Measurements from ENCODE around the gene TRIM46.
"Not testable (repeated sequence)": the region's sequence is repeated elsewhere in the genome, so short reads cannot be mapped to it uniquely, and the experiment has no call there.

The TRIM46 gene

DNA sequence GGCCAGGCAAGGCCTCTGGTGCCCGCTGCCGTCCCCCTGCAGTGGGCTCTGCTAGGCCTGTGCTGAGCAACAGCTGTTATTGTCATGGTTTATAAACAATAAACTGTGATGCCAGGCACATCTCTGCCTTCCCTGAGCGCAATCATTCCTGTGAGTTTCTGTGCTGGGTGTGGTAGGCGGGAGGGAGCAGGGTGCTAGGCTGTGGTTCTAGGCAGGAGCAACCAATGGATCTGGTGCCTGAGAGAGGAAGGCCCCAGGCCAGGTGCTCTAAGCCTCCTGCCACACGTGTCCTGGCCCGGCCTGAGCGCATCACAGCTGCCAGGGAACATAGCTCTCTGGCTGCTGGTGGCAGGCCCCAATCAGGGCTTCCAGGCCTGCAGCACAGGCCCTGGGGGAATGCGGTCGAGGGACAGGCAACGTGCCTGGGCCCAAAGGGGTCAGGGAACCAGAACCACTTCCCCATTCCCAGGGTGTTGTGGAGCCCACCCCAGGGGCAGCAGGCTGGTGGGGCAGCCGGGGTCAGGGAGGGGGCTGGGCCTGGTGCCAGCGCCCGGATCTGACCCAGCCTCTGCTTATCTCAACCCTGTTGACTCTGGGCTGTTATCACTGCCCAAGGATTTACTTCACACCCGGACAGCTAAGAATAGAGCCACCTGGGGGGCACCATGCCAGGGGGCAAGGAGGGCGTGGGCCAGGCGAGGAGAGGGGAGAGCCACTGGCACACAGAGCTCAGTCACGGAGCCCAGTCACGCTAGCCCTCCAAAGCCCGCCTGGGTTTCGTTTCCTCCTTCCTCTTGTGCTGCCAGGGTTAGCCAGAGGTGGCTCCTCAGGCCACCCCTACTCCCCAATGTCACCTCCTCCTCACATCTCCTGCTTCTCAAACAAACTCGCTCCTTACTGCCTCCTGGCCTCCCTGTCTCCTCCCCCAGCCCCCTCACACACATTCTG is 11.5 kb downstream of the TRIM46 start:
- no peaks in the 10 kb centered on the region for H3K9me3 ChIP-seq (ENCODE audit: control insufficient read depth, insufficient read depth, low read length)
- H3K4me1 ChIP-seq (ENCODE audit: insufficient read depth, low read length), result peaks cover 13% of the 10 kb centered on the region; the same call in 1 of the 2 replicates
- H3K9ac ChIP-seq (ENCODE audit: low read depth, low read length), result no peak overlapping the region

DNA sequence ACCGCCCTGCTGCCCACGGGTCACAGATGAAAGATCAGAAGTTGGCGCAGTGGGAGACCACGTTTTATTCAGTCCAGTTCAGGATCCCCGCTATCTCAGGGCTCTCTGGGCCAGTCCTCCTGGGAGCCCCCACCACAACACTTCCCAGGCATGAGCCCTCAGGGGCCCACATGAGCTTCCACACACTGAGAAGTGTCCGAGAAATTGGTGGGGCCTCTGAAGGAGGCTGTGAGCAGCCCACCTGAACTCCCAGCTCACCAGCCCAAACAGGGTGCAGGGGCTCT is 12.1 kb downstream of the TRIM46 start:
- Histone ChIP-seq H3K9me3 (ENCODE audit: control insufficient read depth, insufficient read depth, low read length) (no peaks in the 10 kb centered on the region), H3K36me3 (ENCODE audit: insufficient read depth, low read length) (no peaks in the 10 kb centered on the region), H3K9ac (ENCODE audit: low read depth, low read length) (no peak overlapping the region), H3K4me1 (ENCODE audit: insufficient read depth, low read length) (peaks cover 13% of the 10 kb centered on the region; the same call in 1 of the 2 replicates)

More for the DNA sequence above, 11.5 kb downstream of the TRIM46 start:
- no peaks in the 10 kb centered on the region for H3K36me3 ChIP-seq (ENCODE audit: insufficient read depth, low read length)

DNA sequence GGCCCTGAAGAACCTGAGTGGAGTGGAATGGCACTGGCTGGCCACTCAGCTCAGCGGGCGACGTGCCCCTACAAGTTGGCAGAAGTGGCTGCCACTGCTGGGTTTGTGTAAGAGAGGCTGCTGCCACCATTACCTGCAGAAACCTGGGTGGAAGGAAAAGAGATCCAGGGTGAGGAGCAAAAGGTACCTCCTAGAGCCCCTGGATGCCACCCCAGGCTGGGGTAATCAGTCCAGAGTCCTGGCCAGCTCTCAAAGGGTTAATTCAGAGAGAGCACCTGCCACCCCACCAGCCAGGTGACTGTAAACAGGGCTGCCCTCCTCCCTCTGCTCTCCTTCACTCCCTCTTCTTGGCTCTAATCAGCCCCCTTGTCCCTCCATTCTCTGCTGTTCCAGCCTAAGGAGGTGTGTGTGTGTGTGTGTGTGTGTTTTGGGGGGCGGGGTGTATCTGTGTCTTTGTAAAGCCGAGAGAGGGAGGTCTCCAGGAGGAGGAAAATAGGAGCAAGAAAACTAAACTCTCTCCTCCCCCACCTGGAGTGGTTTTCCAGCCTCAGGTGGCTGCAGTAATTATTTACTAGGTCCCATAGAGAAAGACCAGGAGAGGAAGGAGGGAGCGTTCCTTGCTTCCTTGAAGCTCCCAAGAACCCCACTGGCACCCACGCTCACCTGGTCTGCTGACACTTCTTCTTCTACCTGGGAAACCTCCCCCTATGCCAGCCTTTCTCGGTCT is 12.6 kb downstream of the TRIM46 start:
- Histone ChIP-seq H3K9me3 (ENCODE audit: control insufficient read depth, insufficient read depth, low read length) (no peaks in the 10 kb centered on the region), H3K36me3 (ENCODE audit: insufficient read depth, low read length) (no peaks in the 10 kb centered on the region), H3K9ac (ENCODE audit: low read depth, low read length) (no peak overlapping the region), H3K4me1 (ENCODE audit: insufficient read depth, low read length) (peaks cover 13% of the 10 kb centered on the region; the same call in 1 of the 2 replicates)

DNA sequence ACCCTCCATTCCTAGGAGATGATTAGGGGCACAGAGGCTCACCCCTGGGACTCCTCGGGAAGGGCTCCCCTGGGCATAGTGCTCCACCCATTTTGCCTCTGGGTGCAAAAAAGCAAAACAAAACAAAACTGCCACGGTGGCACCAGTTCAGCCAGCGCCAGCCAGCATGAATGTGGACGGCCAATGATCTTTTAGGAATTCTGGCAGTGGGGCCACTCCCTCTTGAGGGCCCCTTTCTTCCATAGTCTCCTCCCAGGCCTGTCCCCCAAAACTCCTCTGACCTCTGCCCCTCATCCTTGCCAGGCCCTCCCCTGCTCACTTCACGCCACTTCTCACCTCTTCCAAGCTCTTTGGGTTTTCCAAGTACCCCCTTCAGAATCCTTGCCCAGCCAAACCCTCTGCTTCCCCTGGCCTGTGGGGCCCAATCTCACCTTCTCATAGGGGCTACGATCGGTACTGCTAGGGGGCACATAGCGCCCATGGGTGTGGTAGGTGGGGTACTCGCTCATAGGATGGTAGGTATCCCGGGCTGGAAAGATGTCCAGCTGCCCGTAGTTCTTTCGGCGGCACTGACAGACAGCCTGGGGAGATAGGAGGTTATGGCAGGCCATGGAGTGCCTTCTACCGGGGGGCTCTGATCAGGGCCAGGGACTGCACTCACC is 13.3 kb downstream of the TRIM46 start:
- H3K9me3 ChIP-seq (ENCODE audit: control insufficient read depth, insufficient read depth, low read length), result no peaks in the 10 kb centered on the region
- peaks cover 13% of the 10 kb centered on the region; the same call in 1 of the 2 replicates for H3K4me1 ChIP-seq (ENCODE audit: insufficient read depth, low read length)
- H3K36me3 ChIP-seq (ENCODE audit: insufficient read depth, low read length), result no peaks in the 10 kb centered on the region
- H3K9ac ChIP-seq (ENCODE audit: low read depth, low read length), result no peak overlapping the region

DNA sequence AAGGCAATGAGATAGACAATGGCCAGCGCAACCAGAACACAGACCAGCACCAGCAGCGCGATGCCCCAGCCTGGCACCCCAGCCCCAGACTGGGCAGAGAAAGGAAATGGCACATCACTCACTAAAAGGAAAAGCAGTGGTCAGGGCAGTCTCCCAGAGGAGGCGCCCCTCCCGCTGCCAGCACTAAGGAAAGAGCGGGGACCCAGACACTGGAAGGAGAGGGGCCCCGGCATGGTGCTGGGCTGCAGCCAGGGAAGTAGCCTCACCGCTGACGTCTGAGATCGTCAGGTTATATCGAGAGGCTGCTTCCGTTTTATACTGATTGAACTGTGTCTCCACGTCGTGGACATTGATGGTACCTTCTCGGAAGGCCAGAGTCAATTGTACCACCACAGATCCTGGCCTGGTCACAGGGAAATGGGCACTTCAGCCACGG is 13.8 kb downstream of the TRIM46 start:
- no peaks in the 10 kb centered on the region for H3K36me3 ChIP-seq (ENCODE audit: insufficient read depth, low read length)
- no peaks in the 10 kb centered on the region for H3K9me3 ChIP-seq (ENCODE audit: control insufficient read depth, insufficient read depth, low read length)
- no peak overlapping the region for H3K9ac ChIP-seq (ENCODE audit: low read depth, low read length)
- peaks cover 14% of the 10 kb centered on the region; the same call in 1 of the 2 replicates for H3K4me1 ChIP-seq (ENCODE audit: insufficient read depth, low read length)

DNA sequence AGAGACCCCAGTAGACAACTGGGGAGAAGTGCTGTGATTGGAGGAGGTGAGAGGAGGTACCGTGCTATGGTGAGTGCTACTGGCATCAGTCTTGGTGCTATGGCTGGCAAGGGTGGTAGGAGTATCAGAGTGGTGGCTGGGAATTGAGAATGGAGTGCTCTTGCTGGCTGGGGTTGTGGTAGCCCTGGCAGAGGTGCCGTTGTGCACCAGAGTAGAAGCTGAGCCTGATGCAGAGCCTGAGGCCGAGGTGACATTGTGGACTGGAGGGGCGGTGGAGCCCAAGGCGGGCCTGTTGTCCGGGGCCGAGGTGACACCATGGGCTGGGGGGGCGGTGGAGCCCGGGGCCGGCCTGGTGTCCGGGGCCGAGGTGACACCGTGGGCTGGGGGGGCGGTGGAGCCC is 14.6 kb downstream of the TRIM46 start:
- peaks cover 16% of the 10 kb centered on the region; the same call in 1 of the 2 replicates for H3K4me1 ChIP-seq (ENCODE audit: insufficient read depth, low read length)
- H3K9me3 ChIP-seq (ENCODE audit: control insufficient read depth, insufficient read depth, low read length), result no peaks in the 10 kb centered on the region

DNA sequence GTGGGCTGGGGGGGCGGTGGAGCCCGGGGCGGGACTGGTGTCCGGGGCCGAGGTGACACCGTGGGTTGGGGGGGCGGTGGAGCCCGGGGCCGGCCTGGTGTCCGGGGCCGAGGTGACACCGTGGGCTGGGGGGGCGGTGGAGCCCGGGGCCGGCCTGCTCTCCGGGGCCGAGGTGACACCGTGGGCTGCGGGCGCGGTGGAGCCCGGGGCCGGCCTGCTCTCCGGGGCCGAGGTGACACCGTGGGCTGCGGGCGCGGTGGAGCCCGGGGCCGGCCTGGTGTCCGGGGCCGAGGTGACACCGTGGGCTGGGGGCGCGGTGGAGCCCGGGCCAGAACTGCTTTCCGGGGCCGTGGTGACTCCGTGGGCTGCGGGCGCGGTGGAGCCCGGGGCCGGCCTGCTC is 16.3 kb downstream of the TRIM46 start:
- H3K36me3 ChIP-seq (ENCODE audit: insufficient read depth, low read length); H3K9me3 ChIP-seq (ENCODE audit: control insufficient read depth, insufficient read depth, low read length); H3K9ac ChIP-seq (ENCODE audit: low read depth, low read length): not testable (repeated sequence)
- H3K4me1 ChIP-seq (ENCODE audit: insufficient read depth, low read length), result peaks cover 16% of the 10 kb centered on the region; the same call in 1 of the 2 replicates

More for the DNA sequence above, 14.6 kb downstream of the TRIM46 start:
- Histone ChIP-seq H3K36me3 (ENCODE audit: insufficient read depth, low read length) (no peaks in the 10 kb centered on the region), H3K9ac (ENCODE audit: low read depth, low read length) (no peak overlapping the region)

DNA sequence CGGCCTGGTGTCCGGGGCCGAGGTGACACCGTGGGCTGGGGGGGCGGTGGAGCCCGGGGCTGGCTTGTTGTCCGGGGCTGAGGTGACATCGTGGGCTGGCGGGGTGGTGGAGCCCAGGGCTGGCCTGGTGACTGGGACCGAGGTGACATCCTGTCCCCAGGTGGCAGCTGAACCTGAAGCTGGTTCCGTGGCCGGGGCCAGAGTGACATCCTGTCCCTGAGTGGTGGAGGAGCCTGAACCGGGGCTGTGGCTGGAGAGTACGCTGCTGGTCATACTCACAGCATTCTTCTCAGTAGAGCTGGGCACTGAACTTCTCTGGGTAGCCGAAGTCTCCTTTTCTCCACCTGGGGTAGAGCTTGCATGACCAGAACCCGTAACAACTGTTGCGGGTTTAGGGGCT is 18.3 kb downstream of the TRIM46 start:
- Histone ChIP-seq H3K36me3 (ENCODE audit: insufficient read depth, low read length) (0 out of 2 replicates have a peak, but pooled peaks cover 4% of the 10 kb centered on the region), H3K4me1 (ENCODE audit: insufficient read depth, low read length) (peaks cover 8% of the 10 kb centered on the region), H3K9ac (ENCODE audit: low read depth, low read length) (no peak overlapping the region), H3K9me3 (ENCODE audit: control insufficient read depth, insufficient read depth, low read length) (no peaks in the 10 kb centered on the region)

DNA sequence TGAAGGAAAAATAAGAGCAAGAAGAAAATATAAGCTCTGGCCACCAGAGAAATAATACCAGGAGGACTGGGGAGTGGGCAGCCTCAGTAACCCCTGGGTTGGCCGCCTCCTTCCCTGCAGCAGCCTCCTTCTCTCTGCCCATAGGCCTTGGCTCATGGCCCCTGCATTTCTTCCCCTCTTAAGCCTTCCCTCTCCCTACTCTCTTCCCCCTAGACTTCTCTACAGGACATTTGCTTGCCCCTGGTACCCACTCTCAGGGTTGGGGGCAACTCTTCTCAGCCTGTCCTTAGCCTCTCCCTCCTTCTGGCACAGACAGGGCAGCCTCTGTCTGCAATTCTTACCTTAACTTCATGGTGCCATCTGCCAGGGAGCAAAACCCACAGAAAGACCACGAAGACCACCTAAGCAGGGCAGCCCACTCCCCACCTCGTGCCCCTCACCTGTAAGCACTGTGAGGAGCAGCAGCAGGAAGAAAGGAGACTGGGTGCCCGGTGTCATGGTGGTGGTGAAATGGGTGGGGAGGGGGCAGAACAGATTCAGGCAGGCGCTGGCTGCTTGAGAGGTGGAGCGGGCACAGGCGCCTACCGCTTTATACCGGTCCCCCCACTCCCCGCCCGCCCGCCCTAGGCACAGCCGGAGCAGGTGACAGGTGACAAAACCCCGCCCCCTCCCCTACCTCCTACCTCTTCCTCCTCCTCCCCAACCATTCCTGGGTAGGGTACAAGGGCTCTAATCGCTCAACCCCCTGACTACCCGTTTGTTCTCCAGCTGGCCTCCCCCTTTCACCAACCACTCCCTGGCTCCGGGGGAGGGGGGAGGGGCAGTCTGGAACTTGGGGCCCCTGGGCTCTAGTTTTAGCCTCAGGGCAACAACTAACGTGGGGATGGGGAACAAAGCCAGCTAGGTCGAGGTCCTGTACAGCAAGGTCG is 19.0 kb downstream of the TRIM46 start:
- no peaks in the 10 kb centered on the region for H3K9me3 ChIP-seq (ENCODE audit: control insufficient read depth, insufficient read depth, low read length)
- H3K4me1 ChIP-seq (ENCODE audit: insufficient read depth, low read length), result peaks cover 15% of the 10 kb centered on the region
- H3K36me3 ChIP-seq (ENCODE audit: insufficient read depth, low read length), result peaks cover 10% of the 10 kb centered on the region
- peak overlapping the region; percentile 73 for H3K9ac ChIP-seq (ENCODE audit: low read depth, low read length)

DNA sequence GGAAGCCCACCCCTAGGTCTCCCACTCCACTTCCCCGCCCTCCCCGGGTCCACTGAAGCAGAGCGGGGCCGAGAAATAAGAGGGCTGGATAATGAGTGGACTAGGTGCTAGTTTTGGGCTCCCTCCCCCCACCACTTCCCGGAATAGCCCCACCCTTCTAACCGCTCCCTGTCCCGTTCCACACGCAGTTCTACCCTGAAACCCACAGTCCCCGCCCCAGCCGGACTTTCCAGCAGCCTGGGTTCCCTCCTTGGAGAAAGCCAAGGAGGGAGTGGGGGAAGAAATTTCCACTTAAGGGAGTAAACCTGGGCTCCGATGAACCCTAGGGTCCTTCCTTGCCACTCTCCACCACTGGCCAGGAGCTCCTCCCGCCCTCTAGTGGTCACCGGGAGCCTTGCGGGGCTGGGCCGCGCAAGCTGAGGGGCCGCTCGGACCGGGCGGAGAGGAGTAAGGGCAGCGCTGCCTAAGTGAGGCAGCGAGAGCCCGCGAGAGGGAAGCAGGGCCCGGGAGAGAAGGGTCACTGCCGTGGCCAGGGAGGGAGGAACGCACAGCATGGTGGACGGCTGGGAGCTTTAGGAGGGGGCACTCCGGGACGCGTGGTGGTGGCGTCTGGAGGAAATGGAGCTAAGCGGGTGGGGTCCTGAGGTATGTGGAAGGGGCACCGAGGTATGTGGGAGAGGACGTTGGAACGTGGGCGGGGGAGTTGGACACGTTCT is 19.8 kb downstream of the TRIM46 start:
- Histone ChIP-seq H3K9me3 (ENCODE audit: control insufficient read depth, insufficient read depth, low read length) (no peaks in the 10 kb centered on the region), H3K4me1 (ENCODE audit: insufficient read depth, low read length) (peaks cover 16% of the 10 kb centered on the region), H3K9ac (ENCODE audit: low read depth, low read length) (peak overlapping the region; percentile 73), H3K36me3 (ENCODE audit: insufficient read depth, low read length) (peaks cover 18% of the 10 kb centered on the region)

DNA sequence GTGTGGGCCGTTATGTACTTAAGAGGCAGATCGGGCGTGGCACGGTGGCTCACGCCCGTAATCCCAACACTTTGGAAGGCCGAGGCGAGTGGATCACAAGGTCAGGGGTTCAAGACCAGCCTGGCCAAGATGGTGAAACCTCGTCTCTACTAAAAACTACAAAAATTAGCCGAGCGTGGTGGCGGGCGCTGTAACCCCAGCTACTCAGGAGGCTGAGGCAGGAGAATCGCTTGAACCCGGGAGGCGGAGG is 20.3 kb downstream of the TRIM46 start:
- Histone ChIP-seq H3K9ac (ENCODE audit: low read depth, low read length) (peak overlapping the region; percentile 73), H3K4me1 (ENCODE audit: insufficient read depth, low read length) (peaks cover 16% of the 10 kb centered on the region), H3K36me3 (ENCODE audit: insufficient read depth, low read length) (peaks cover 20% of the 10 kb centered on the region)
- H3K9me3 ChIP-seq (ENCODE audit: control insufficient read depth, insufficient read depth, low read length), result not testable (repeated sequence)

DNA sequence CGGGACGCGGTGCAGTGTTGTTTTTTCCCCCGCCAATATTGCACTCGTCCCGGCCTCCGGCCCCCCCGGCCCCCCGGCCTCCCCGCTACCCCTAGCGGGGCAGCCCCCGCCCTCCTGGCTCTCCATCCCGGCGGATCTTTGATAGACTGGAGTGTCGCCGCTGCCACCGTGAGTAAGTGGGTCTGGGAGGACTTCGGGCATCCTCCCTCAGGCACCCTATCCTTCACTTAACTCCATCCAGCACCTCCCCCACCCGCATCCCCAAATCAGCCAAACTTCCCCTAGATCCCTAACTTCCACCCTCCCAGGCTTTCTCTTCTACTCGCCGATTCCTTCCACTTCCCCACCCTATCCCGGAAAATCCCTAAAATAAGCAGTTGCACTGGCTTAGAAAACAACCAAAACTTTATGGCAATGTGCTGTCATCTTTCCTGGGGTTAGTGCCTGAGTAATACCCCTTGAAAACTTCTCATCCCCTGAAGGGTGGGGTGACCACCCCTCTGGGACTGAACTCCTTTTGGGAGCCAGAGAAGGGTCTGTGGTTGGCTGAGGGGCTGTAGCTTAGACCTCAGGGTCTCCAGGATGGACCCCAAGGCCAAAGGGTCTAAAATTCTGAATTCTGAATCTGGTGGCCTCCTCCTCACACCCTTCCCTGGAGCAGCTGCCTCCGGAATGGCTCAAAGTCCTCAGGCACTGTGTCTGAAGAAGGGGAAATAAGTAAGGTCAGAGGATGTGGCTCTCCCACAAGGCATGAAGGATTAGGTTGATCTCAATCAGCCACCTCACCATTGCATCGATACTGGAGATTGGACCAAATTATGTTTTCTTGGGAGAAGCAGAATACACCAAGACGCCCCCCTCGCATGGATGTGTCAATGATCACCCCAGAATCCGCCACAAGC is 21.8 kb downstream of the TRIM46 start:
- peak overlapping the region; percentile 73 for H3K9ac ChIP-seq (ENCODE audit: low read depth, low read length)
- H3K36me3 ChIP-seq (ENCODE audit: insufficient read depth, low read length), result peaks cover 26% of the 10 kb centered on the region

More for the DNA sequence above, 21.8 kb downstream of the TRIM46 start:
- no peaks in the 10 kb centered on the region for H3K9me3 ChIP-seq (ENCODE audit: control insufficient read depth, insufficient read depth, low read length)
- H3K4me1 ChIP-seq (ENCODE audit: insufficient read depth, low read length), result peaks cover 16% of the 10 kb centered on the region

Data from ES-I3 (cell line).